Mammary epithelial cell (primary cell): ENCODE measurements around the gene MEGF11.

Source experiments
- CTCF ChIP-seq, 2 donors: IDR thresholded peaks in 1 of 2; conservative IDR thresholded peaks in 1 of 2; 2 replicates each; pipeline ENCODE4 v1.5.1; 2011 to 2012; ENCODE audit warnings: inconsistent platforms in 2 of 2, low read length in 2 of 2, mild to moderate bottlenecking in 2 of 2, control low read depth in 1 of 2, low read depth in 1 of 2; ENCODE audit not compliant: insufficient read depth in 1 of 2; ENCODE audit errors: extremely low read depth in 1 of 2
- EZH2 ChIP-seq: IDR thresholded peaks from 2 replicates; pipeline ENCODE4 v1.6.1; 2012; ENCODE audit warnings: low read length, inconsistent platforms, borderline replicate concordance

GRCh38 chr15:66004618-66005262, 248.8 kb downstream of the MEGF11 start:
- TF ChIP-seq EZH2 (no peak), CTCF (conservative IDR thresholded peaks at IDR 0.05 in 1 of 2, IDR thresholded peaks at IDR 0.05 in 1 of 2; ENCODE audit: extremely low read depth in 1 of 2, insufficient read depth in 1 of 2, low read depth in 1 of 2, low read length in 2 of 2) (no peak)
